GM10847 (cell line): Measurements from ENCODE around the gene MAPK8IP2.

ENCODE experiments used
- POLR2A ChIP-seq: IDR thresholded peaks from 2 replicates; pipeline ENCODE4 v1.6.1; 2011; ENCODE audit not compliant: insufficient read length; ENCODE audit errors: extremely low read depth

MAPK8IP2 gene

GRCh38 chr22:50571264-50572175 lies 29.1 kb upstream of the MAPK8IP2 start:
- TF ChIP-seq POLR2A: no peak

DNA sequence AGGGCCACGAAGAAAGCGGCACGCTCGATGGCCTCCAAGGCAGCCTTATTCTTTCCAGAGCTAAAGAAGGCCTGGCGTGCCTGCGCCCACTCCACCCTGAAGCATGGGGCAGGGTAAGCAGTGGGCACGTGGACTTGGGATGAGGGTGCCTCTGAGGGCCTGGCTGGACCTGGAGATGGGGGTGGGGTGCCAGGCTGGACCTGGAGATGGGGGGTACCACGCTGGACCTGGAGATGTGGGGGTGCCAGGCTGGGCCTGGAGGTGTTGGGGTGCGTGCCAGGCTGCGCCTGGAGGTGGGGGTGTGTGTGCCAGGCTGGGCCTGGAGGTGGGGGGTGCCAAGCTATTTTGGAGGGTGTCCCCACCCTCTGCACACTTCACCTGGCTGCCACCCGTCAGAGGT lies 27.6 kb upstream of the MAPK8IP2 start:
- TF ChIP-seq POLR2A: no peak

- no peak for TF ChIP-seq POLR2A
Measured at GRCh38 chr22:50573491-50574382, 26.9 kb upstream of the MAPK8IP2 start.

- no peak for TF ChIP-seq POLR2A
Measured at GRCh38 chr22:50574383-50574755, 26.2 kb upstream of the MAPK8IP2 start.

DNA sequence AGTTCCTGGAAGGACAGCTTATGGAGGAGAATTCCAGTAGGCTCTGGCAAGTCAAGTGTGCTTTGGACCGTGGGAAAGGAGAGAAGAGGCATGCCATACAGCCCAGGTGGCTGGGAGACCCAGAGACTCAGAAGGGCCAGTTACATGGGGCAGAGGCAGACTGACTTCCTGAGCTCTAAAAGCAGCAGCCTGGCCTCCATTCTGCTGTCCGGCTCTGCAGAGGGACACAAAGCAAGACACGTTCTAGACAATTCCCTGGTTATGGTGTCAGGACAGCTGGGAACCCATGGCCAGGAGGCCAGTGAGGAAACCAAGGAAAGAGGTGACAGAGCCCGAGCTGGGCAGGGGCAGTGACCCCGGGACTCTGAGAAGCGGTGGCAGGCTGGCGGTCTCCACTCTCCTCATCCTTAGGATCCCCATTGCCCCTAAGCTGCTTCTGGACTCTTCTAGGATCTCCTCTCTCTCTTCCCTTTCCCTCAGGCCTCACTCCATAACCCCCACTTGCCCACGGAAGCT lies 25.1 kb upstream of the MAPK8IP2 start:
- TF ChIP-seq POLR2A: no peak

DNA sequence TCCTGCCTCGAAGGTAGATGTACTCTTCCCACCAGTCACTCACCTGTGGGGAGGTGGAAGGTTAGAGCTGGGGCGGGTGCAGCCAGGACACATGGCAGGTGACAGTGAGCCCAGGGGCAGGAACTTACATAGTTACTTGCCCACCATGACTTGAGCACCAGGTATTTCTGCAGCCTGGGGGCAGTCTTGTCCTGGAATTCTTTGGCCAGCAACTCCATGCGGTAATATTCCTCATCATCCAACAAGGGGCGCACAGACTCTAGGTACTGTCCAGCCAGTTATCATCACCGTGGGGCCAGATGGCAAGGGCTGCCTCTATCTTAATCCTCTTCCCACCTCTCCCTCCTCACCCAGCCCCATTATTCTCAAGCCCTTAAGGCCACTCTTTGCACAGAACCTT lies 24.5 kb upstream of the MAPK8IP2 start:
- no peak for TF ChIP-seq POLR2A

DNA sequence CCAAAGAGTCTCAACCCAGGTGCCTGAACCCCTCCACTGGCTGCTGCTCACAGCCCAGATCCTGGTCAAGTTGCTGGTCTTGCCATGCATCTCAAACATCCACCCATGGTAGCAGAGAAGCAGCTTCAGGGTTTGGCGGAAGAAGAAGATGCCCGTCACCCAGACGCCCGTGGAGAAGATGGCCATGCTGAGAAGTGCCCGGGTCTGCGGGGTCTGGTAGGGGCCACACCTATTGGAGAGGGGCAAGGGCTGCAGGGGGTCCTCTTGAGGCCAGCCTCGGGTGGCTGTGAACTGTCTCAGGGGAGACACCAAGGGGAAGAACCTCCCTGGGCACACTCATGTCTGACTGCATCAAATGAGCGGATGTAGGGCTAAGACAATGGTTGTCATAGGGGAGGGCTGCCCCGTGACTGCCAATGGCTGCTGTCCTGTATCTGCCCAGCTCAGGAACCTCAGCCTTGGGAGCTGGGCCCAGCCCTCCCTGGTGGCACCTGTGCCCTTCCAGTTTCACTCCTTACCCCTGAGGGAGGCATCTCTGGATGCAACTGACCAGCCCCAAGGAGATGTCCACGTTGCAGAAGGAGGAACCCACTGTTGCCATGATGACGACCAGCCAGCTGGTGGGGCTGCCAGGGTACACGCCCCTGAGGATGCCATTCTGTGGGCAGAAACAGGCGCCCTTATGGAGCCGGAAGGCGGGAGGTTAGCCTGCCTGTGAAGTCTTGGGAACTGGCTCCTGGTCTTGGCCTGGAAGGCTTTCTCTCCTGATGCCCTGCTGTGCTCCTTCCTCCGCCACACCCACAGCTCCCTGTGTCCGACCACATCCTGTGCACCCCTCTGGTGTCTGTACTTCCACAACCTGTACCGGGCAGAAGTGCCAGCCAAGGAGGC lies 23.5 kb upstream of the MAPK8IP2 start:
- TF ChIP-seq POLR2A: no peak

GRCh38 chr22:50577697-50577986 lies 23.0 kb upstream of the MAPK8IP2 start:
- TF ChIP-seq POLR2A: no peak

GRCh38 chr22:50577987-50578775 lies 22.4 kb upstream of the MAPK8IP2 start, which contains the start of gene CPT1B:
Gene CPT1B (minus strand): TSS chr22:50578427. CDS start chr22:50577915, 512 bp downstream.
- no peak for TF ChIP-seq POLR2A

- no peak for TF ChIP-seq POLR2A
Measured at GRCh38 chr22:50578776-50579310, 21.8 kb upstream of the MAPK8IP2 start.

- TF ChIP-seq POLR2A: no peak
Measured at GRCh38 chr22:50579752-50580151, 20.8 kb upstream of the MAPK8IP2 start.

- no peak for TF ChIP-seq POLR2A
Measured at GRCh38 chr22:50581031-50581949, 19.3 kb upstream of the MAPK8IP2 start.
